Breast epithelium (tissue), 3 donors: ENCODE measurements around the gene SLC37A4.

Experiments used
- CTCF ChIP-seq, 3 donors: fragments of 450-650 bp; IDR thresholded peaks; one replicate each; pipeline ENCODE4 v1.5.1; 2016 to 2017; ENCODE audit warnings: antibody characterized with exemption in 3 of 3, mild to moderate bottlenecking in 3 of 3, moderate library complexity in 3 of 3
- POLR2A ChIP-seq: fragments of 450-650 bp; IDR thresholded peaks from one replicate; pipeline ENCODE4 v1.6.1; 2016; ENCODE audit warnings: antibody characterized with exemption, mild to moderate bottlenecking, moderate library complexity

- no peak for TF ChIP-seq CTCF (IDR thresholded peaks at IDR 0.05)
- TF ChIP-seq POLR2A = no peak
Measured at GRCh38 chr11:119016216-119017009, 14.3 kb downstream of the SLC37A4 start.
